MCF 10A (cell line): ENCODE data around the gene MICAL3. TPM values are rescaled to one million over a fixed set of nuclear protein-coding genes. Genes with fewer than 3 reads are reported as not detected.
"Not testable (repeated sequence)": the region's sequence is repeated elsewhere in the genome, so short reads cannot be mapped to it uniquely, and the experiment has no call there.

Experiments
- BruUV-seq: library from RNA; stranded (reverse); fragments of 400-500 nt; replicated peaks from 2 replicates; lab custom pipeline; 2021; lab: Mats Ljungman, UMichigan
- CTCF ChIA-PET: fragments of 300-600 bp; sonication (Branson Sonifier 250); formaldehyde crosslinking; extraction: SDS; loops from one replicate; lab custom pipeline; 2021; ENCODE audit warnings: antibody characterized with exemption, inconsistent platforms; lab: Yijun Ruan, JAX
- POLR2A ChIA-PET: fragments of 300-600, 350-650 bp; sonication (Branson Sonifier 250); formaldehyde crosslinking; extraction: SDS; loops from one replicate; lab custom pipeline; 2020; ENCODE audit warnings: antibody characterized with exemption, inconsistent platforms; lab: Yijun Ruan, JAX
- DNase-seq: peaks from one replicate; pipeline ENCODE4 v3.0.0-alpha.2; 2018; ENCODE audit not compliant: unreplicated experiment
- H3K27ac Mint-ChIP-seq: one replicate; pipeline ENCODE4 v1.8.0; 2022; ENCODE audit warnings: mild to moderate bottlenecking, low read depth, mixed read lengths; ENCODE audit not compliant: unreplicated experiment
- H3K27me3 Mint-ChIP-seq: one replicate; pipeline ENCODE4 v1.8.0; 2022; ENCODE audit warnings: mixed read lengths; ENCODE audit not compliant: insufficient read depth, unreplicated experiment
- H3K36me3 Mint-ChIP-seq: one replicate; pipeline ENCODE4 v1.8.0; 2022; ENCODE audit warnings: mild to moderate bottlenecking, moderate library complexity, mixed read lengths; ENCODE audit not compliant: insufficient read depth, unreplicated experiment
- H3K4me1 Mint-ChIP-seq: one replicate; pipeline ENCODE4 v1.8.0; 2022; ENCODE audit warnings: mixed read lengths; ENCODE audit not compliant: insufficient read depth, unreplicated experiment
- H3K4me3 Mint-ChIP-seq: one replicate; pipeline ENCODE4 v1.8.0; 2022; ENCODE audit warnings: mild to moderate bottlenecking, moderate library complexity, mixed read lengths; ENCODE audit not compliant: unreplicated experiment
- H3K9me3 Mint-ChIP-seq: one replicate; pipeline ENCODE4 v1.8.0; 2022; ENCODE audit warnings: mixed read lengths; ENCODE audit not compliant: unreplicated experiment
- intact Hi-C: fragments of 100-400 bp; cut with micrococcal nuclease; formaldehyde crosslinking; loops from 2 replicates; pipeline ENCODE4 v1.14.1; 2022
- total RNA-seq: library from RNA; stranded (reverse); gene quantifications from 2 replicates; pipeline ENCODE4 v1.2.3, GENCODE V29; 2022
- TF ChIP-seq, protein P1 (sequence below): fragments of 200-600 bp; IDR thresholded peaks from one replicate; pipeline ENCODE4 v1.8.0; 2022; ENCODE audit warnings: antibody characterized with exemption, mild to moderate bottlenecking; ENCODE audit not compliant: unreplicated experiment

MICAL3 gene
- total RNA-seq, 1 experiment from 2014 or later, result 54.1 TPM

DNA sequence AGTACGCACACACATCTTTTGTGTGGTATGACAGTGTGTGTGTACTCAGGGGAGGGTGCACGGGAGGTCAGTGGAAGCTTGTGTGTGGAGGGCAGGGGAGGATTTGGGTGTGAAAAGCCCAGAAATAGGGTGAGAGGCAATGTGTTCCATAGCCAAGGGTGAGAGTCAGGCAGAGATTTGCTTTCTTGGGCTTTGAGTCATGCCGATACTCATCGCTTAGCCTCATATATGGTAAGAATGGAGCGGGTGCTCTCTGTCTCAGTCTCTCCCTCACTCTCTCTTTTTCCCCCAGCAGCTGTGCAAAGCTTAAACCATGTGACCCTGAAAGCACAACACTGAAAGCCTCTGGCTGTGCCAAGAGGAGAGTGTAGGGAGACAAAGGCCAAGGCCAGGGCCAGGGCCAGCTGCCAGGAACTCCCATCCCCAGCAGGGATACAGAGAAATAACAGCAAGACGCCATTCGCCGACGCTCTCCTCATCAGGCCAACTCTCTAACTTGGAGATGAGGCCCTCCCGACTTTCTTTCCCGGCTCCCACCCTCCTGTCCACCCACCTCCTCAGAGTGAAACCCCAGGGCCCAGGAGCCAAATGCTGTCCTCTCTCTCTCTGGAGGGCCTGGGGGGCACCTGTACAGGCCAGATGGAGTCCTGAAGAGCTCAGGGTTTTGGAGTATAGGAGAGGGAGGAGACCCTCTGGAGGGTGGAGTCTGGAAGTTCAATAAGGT lies 20.3 kb upstream of the MICAL3 start:
- POLR2A ChIA-PET, result interaction anchor here (1.0 to 1.3 kb wide), 3 partner anchors 11 to 21 kb away, joined by 3 to 6 read pairs (median 4); no protein-coding TSS in a partner anchor

DNA sequence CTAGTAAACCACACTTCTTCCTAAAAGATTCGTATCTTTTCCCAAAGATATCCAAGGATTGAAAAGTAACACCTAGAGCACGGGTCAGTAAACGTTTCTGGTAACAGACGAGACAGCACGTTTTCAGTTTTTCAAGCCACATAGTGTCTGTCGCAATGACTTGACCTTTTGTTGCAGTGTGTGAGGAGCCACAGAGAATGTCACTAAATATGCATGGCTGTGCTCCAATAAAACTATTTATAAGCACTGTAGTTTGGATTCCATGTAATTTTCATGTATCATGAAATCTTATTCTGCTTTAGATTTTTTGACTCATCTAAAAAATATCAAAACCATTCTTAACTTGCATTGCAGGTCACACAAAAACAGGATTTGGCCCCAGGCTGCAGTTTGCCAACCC lies 18.3 kb upstream of the MICAL3 start:
- BruUV-seq, result no TSS peak
- ChIA-PET CTCF (no interaction called here), POLR2A (no interaction called here)
- peak; percentile 38 for DNase-seq
- Mint-ChIP-seq H3K36me3 (peaks cover 4% of the 10 kb centered on the region), H3K27me3 (no peaks in the 10 kb centered on the region), H3K4me1 (no peaks in the 10 kb centered on the region), H3K9me3 (no peaks in the 10 kb centered on the region), H3K27ac (no peak overlapping the region), H3K4me3 (no peak overlapping the region)
- intact Hi-C loops, result no loop called here
- TF ChIP-seq, protein P1, sequence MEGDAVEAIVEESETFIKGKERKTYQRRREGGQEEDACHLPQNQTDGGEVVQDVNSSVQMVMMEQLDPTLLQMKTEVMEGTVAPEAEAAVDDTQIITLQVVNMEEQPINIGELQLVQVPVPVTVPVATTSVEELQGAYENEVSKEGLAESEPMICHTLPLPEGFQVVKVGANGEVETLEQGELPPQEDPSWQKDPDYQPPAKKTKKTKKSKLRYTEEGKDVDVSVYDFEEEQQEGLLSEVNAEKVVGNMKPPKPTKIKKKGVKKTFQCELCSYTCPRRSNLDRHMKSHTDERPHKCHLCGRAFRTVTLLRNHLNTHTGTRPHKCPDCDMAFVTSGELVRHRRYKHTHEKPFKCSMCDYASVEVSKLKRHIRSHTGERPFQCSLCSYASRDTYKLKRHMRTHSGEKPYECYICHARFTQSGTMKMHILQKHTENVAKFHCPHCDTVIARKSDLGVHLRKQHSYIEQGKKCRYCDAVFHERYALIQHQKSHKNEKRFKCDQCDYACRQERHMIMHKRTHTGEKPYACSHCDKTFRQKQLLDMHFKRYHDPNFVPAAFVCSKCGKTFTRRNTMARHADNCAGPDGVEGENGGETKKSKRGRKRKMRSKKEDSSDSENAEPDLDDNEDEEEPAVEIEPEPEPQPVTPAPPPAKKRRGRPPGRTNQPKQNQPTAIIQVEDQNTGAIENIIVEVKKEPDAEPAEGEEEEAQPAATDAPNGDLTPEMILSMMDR, result no peak

More for the DNA sequence above, 20.3 kb upstream of the MICAL3 start:
- H3K4me3 Mint-ChIP-seq, result no peak overlapping the region
- H3K27me3 Mint-ChIP-seq, result no peaks in the 10 kb centered on the region
- CTCF ChIA-PET, result interaction anchor here (0.7 to 1.1 kb wide), 5 partner anchors 8 to 32 kb away, joined by 3 to 8 read pairs (median 3); no protein-coding TSS in a partner anchor
- DNase-seq, result no peak
- TF ChIP-seq, protein P1, result no peak
- BruUV-seq, result no TSS peak
- intact Hi-C loops, result no loop called here
- H3K4me1 Mint-ChIP-seq, result no peaks in the 10 kb centered on the region
- no peaks in the 10 kb centered on the region for H3K36me3 Mint-ChIP-seq
- H3K27ac Mint-ChIP-seq, result no peak overlapping the region
- no peaks in the 10 kb centered on the region for H3K9me3 Mint-ChIP-seq

DNA sequence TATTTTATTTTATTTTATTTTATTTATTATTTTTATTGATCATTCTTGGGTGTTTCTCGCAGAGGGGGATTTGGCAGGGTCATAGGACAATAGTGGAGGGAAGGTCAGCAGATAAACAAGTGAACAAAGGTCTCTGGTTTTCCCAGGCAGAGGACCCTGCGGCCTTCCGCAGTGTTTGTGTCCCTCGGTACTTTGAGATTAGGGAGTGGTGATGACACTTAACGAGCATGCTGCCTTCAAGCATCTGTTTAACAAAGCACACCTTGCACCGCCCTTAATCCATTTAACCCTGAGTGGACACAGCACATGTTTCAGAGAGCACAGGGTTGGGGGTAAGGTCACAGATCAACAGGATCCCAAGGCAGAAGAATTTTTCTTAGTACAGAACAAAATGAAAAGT lies 16.5 kb upstream of the MICAL3 start:
- H3K9me3 Mint-ChIP-seq, H3K27me3 Mint-ChIP-seq, DNase-seq, H3K27ac Mint-ChIP-seq, H3K36me3 Mint-ChIP-seq, H3K4me3 Mint-ChIP-seq, CTCF ChIA-PET, intact Hi-C loops, BruUV-seq, POLR2A ChIA-PET: not testable (repeated sequence)
- H3K4me1 Mint-ChIP-seq, result peaks cover 14% of the 10 kb centered on the region

DNA sequence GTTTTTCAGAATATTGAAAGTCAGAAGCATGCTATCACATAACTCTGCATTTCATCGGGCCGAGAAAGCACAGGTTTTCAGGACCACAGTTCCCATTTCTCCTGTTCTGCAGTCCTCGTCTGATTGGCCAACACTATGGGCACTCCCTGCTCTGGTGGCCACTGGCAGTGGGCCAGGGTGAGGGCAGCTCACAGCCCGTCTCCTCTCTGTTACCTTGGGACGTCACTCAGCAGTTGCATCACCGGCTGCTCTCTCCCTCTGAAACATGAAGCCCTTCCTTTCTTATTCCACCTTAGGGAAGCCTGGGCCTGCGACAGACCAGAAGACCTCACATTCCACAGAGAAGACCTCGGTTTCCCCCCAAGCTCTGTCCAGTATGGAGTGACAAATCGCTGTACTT lies 11.4 kb upstream of the MICAL3 start:
- Mint-ChIP-seq H3K9me3 (no peaks in the 10 kb centered on the region), H3K4me1 (peaks cover 54% of the 10 kb centered on the region), H3K36me3 (peaks cover 4% of the 10 kb centered on the region), H3K27me3 (no peaks in the 10 kb centered on the region), H3K4me3 (peak overlapping the region; percentile 54), H3K27ac (peak overlapping the region; percentile 93)
- intact Hi-C loops, result no loop called here
- TF ChIP-seq, protein P1, result no peak
- BruUV-seq, result no TSS peak
- CTCF ChIA-PET, result interaction anchor here (0.6 to 1.2 kb wide), 4 partner anchors 9 to 106 kb away, joined by 3 read pairs; partner anchors contain the start of gene MICAL3
- POLR2A ChIA-PET, result interaction anchor here (0.6 to 3.8 kb wide), 11 partner anchors 11 to 961 kb away, joined by 3 to 37 read pairs (median 4); partner anchors contain the start of genes MICAL3 and PEX26
- peak; percentile 97 for DNase-seq
